ENCODE results near the gene STRBP. TPM values are rescaled to one million over a fixed set of nuclear protein-coding genes. Genes with fewer than 3 reads are reported as not detected.
A peak's percentile ranks its signal among the peaks of the same experiment; 100 is the strongest.
"Not testable (repeated sequence)": the region's sequence is repeated elsewhere in the genome, so short reads cannot be mapped to it uniquely, and the experiment has no call there.

STRBP gene
- total and polyA plus RNA-seq, 2 donors from 2014 or later = 21.6 to 30.7 TPM

- Histone ChIP-seq H3K4me1 (ENCODE audit: control insufficient read depth in 2 of 3, insufficient read depth in 2 of 3, low read depth in 1 of 3, low read length in 3 of 3) (no peaks in the 10 kb centered on the region), H3K27ac (ENCODE audit: low read depth in 2 of 2, low read length in 2 of 2) (no peak overlapping the region), H3K36me3 (ENCODE audit: control insufficient read depth in 2 of 3, insufficient read depth in 3 of 3, low read length in 3 of 3) (no peaks in the 10 kb centered on the region), H3K4me3 (ENCODE audit: low read length in 3 of 3) (no peak overlapping the region), H3K9ac (ENCODE audit: low read length in 3 of 3) (no peak overlapping the region), H3K9me3 (ENCODE audit: control insufficient read depth in 2 of 3, insufficient read depth in 1 of 3, low read length in 3 of 3) (no peaks in the 10 kb centered on the region), H3K27me3 (ENCODE audit: control insufficient read depth, insufficient read depth, low read length) (no peaks in the 10 kb centered on the region)
- no peak for FAIRE-seq
- no peak for TF ChIP-seq CTCF (IDR thresholded peaks at IDR 0.05; ENCODE audit: borderline replicate concordance, extremely low read depth, insufficient read depth)
- intact Hi-C loops (cut with DNase I) = no loop called here
- no peak for DNase-seq
Observed at GRCh38 chr9:123187131-123187530, 81.3 kb downstream of the STRBP start.

GRCh38 chr9:123186029-123186428 is 82.4 kb downstream of the STRBP start:
- H3K9ac ChIP-seq (ENCODE audit: low read length in 3 of 3); H3K27ac ChIP-seq (ENCODE audit: low read depth in 2 of 2, low read length in 2 of 2); DNase-seq; H3K4me1 ChIP-seq (ENCODE audit: control insufficient read depth in 2 of 3, insufficient read depth in 2 of 3, low read depth in 1 of 3, low read length in 3 of 3); H3K4me3 ChIP-seq (ENCODE audit: low read length in 3 of 3); FAIRE-seq; H3K27me3 ChIP-seq (ENCODE audit: control insufficient read depth, insufficient read depth, low read length); intact Hi-C loops (cut with DNase I); H3K9me3 ChIP-seq (ENCODE audit: control insufficient read depth in 2 of 3, insufficient read depth in 1 of 3, low read length in 3 of 3); H3K36me3 ChIP-seq (ENCODE audit: control insufficient read depth in 2 of 3, insufficient read depth in 3 of 3, low read length in 3 of 3): not testable (repeated sequence)

- no peaks in the 10 kb centered on the region for H3K27me3 ChIP-seq (ENCODE audit: control insufficient read depth, insufficient read depth, low read length)
- peaks cover 0 to 2% (median 0%) of the 10 kb centered on the region in 3 donors for H3K4me1 ChIP-seq (ENCODE audit: control insufficient read depth in 2 of 3, insufficient read depth in 2 of 3, low read depth in 1 of 3, low read length in 3 of 3)
- no peak for FAIRE-seq
- no peak for DNase-seq
- no peak overlapping the region for H3K27ac ChIP-seq (ENCODE audit: low read depth in 2 of 2, low read length in 2 of 2)
- no peak overlapping the region for H3K9ac ChIP-seq (ENCODE audit: low read length in 3 of 3)
- TF ChIP-seq CTCF (IDR thresholded peaks at IDR 0.05; ENCODE audit: borderline replicate concordance, extremely low read depth, insufficient read depth) = no peak
- no peaks in the 10 kb centered on the region for H3K9me3 ChIP-seq (ENCODE audit: control insufficient read depth in 2 of 3, insufficient read depth in 1 of 3, low read length in 3 of 3)
- intact Hi-C loops (cut with DNase I) = no loop called here
- no peak overlapping the region for H3K4me3 ChIP-seq (ENCODE audit: low read length in 3 of 3)
- no peaks in the 10 kb centered on the region for H3K36me3 ChIP-seq (ENCODE audit: control insufficient read depth in 2 of 3, insufficient read depth in 3 of 3, low read length in 3 of 3)
Observed at GRCh38 chr9:123176949-123177348, 91.4 kb downstream of the STRBP start.

- peak; percentile 52 for FAIRE-seq
- intact Hi-C loops (cut with DNase I) = no loop called here
- Histone ChIP-seq H3K4me3 (ENCODE audit: low read length in 3 of 3) (peak overlapping the region in 2 of 3 donors; percentile 1 to 18), H3K27me3 (ENCODE audit: control insufficient read depth, insufficient read depth, low read length) (no peaks in the 10 kb centered on the region), H3K9me3 (ENCODE audit: control insufficient read depth in 2 of 3, insufficient read depth in 1 of 3, low read length in 3 of 3) (no peaks in the 10 kb centered on the region), H3K4me1 (ENCODE audit: control insufficient read depth in 2 of 3, insufficient read depth in 2 of 3, low read depth in 1 of 3, low read length in 3 of 3) (peaks cover 0 to 2% (median 0%) of the 10 kb centered on the region in 3 donors), H3K27ac (ENCODE audit: low read depth in 2 of 2, low read length in 2 of 2) (peak overlapping the region in 1 of 2 donors; percentile 2), H3K36me3 (ENCODE audit: control insufficient read depth in 2 of 3, insufficient read depth in 3 of 3, low read length in 3 of 3) (no peaks in the 10 kb centered on the region), H3K9ac (ENCODE audit: low read length in 3 of 3) (no peak overlapping the region)
- TF ChIP-seq CTCF (IDR thresholded peaks at IDR 0.05; ENCODE audit: borderline replicate concordance, extremely low read depth, insufficient read depth) = no peak
- DNase-seq = no peak
Observed at GRCh38 chr9:123175854-123176629, 92.3 kb downstream of the STRBP start.

Measured in kidney (tissue), 14 donors.